ENCODE results near the gene SEZ6.

Gene SEZ6

DNA sequence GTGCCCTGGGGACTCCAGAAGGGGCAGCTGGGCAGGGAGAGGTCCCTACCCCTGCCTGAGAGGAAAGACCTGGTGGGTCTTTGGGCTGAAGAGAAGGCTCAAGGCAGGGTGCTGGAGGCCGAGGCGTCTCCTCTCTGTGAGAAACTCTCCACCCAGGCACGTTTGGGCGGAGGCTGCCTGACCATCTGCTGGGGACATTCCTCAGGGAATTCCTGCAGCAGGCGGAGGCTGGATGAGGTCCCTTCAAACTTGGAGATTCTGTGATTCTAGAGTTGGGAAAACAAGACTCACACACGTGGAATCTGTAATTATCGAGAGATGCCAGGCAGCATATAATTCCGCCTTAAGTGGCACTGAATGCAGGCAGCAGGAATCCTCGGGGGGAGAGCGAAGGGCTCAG lies 33.4 kb downstream of the SEZ6 start:
- no peak overlapping the region for H3K27ac ChIP-seq
- TF ChIP-seq, protein P1, sequence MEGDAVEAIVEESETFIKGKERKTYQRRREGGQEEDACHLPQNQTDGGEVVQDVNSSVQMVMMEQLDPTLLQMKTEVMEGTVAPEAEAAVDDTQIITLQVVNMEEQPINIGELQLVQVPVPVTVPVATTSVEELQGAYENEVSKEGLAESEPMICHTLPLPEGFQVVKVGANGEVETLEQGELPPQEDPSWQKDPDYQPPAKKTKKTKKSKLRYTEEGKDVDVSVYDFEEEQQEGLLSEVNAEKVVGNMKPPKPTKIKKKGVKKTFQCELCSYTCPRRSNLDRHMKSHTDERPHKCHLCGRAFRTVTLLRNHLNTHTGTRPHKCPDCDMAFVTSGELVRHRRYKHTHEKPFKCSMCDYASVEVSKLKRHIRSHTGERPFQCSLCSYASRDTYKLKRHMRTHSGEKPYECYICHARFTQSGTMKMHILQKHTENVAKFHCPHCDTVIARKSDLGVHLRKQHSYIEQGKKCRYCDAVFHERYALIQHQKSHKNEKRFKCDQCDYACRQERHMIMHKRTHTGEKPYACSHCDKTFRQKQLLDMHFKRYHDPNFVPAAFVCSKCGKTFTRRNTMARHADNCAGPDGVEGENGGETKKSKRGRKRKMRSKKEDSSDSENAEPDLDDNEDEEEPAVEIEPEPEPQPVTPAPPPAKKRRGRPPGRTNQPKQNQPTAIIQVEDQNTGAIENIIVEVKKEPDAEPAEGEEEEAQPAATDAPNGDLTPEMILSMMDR (conservative IDR thresholded peaks at IDR 0.05): no peak

DNA sequence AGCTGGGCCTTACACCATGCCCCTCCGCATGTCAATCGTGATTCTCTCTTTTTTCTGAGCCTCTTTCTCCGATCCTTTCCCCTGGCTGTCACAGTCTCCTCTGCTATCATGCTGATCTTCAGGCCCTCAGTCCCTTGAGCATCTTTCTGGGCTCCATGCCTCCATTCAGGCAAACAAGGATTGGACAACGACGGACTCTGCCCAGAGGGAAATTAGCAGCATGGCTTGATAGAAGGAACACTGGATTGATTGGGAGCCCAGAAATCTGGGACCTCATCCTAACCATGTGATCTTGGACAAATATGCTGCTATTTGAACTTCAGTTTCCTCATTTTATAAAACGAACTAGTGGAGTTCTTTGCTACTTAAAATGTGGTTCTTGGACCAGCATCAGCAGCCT lies 35.0 kb downstream of the SEZ6 start:
- TF ChIP-seq, protein P1 (conservative IDR thresholded peaks at IDR 0.05): no peak
- H3K27ac ChIP-seq: peak overlapping the region; percentile 10; the same call in 1 of the 2 replicates

DNA sequence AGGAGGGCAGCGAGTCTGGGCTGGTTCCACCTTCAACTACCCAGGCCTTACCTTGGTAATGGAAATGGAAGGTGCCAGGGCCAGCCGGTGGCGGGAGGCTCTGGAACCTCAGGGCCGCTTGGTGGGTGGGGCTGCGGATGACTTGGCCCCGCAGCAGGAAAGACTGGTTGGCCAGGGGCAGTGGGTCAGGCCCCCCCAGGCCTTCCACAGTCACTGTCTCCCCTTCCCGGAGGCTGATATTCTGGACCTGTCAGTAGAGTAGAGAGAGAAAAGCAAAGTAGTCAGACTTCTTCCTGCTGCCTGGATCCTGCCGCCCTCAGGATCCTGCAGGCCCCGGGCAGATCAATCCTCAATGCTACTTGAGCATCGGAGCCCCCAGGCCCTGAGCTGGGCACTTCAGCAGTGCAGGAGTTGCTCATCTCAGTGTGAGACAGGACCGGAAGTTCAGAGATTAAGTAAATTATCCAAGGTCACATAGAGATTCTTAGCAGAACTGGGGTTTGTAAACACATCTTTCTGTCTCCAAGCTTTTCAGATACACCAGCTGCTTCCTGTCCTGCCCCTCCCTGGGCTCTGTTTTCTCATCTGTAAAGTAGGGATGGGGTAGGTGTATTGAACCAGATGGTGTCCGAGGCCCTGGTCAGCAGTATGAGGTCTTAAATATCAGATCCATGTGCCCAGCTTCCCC lies 36.0 kb downstream of the SEZ6 start:
- TF ChIP-seq, protein P1 (conservative IDR thresholded peaks at IDR 0.05): no peak
- no peak overlapping the region for H3K27ac ChIP-seq

DNA sequence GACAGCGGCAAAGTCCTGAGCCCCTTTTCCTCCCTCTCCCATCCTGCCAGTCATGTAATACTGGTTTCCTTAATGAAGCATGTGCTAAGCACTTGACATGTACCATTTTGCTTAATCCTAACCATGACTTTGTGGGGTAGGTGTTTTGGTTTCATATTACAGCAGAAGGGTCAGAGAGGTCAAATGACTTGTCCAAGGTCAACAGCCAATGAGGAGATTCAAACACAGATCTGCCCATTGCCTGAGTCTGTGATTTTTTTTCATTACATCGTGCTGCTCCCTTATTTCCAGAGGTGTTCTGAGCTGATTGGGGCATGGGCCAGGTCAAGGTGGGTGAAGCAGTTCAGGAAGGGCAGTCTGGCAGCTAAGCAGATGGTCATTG lies 36.9 kb downstream of the SEZ6 start:
- TF ChIP-seq, protein P1 (conservative IDR thresholded peaks at IDR 0.05): no peak
- no peak overlapping the region for H3K27ac ChIP-seq

DNA sequence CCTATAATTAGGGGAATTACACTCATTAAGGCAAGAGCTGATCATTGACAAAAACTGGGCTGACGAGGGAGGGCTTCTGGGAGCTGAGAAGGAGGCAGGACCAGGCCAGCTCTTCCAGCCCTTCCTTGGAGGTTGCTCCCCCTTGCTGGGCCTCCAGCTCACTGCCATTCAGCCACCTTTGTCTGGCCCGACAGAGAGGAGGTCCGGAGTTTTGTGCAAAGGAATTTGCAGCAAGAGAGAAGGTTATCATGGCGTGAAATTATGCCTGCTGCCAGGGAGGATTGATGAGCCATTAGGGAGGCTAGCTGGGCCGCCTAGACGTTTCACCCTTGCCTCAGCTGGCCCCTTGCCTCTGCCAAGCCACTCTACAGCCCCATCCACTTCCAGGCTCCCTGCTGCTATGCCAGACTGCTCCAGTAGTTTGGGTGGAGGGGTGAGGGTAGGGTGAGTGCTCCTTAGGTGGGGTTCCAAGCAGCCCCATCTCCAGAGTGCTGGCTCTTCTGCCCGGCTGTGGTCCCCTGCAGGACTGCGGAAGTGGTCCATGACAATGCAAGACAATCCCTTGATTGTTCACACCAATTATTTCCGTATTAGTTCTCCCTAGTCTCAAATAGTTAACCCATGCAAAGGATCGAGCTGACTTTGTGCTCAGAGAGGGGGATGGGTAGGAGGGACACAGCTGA lies 37.5 kb downstream of the SEZ6 start:
- H3K27ac ChIP-seq: no peak overlapping the region
- TF ChIP-seq, protein P1 (conservative IDR thresholded peaks at IDR 0.05): no peak

DNA sequence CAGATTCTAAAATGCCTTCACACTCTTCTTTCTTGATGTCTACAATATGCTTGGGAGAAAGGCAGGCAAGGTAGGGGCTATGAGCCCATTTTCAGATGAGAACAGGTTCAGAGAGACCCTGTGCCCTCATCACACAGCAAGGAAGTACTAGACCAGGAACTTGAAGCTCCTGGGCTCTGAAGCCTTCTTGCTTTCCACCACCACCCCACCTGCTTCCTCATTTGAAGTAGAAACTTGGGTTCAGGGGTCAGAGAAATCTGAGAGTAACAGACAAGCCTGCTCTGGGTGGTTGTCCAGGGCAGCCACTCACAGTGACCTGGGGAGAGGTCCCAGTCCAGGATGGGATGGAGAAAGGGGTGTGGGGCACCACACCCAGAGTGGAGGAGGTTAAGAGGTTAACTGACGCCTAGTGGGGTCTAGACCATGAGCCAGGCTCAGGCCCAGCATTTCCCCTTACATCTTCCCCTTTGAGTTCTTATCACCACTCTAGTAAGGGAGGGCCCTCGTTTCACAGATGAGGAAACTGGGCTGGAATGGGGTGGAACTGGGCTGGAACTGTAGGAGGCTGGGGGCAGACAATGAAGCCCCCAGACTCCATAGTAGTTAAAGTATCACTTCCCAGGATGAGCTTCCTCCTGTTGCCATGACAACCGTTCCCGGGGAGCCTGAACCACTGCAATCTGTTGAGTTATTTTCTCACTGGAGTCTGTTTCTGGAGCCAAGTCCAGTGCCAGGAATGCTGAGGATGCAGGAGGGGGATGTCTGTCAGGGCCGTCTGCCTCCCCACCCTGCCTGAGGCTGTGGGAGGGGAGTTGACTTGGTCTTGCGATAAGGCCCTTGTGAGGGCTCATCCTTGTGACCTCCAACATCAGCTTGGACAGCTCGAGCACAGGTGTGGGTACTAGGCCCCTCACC lies 38.4 kb downstream of the SEZ6 start:
- no peak overlapping the region for H3K27ac ChIP-seq
- TF ChIP-seq, protein P1 (conservative IDR thresholded peaks at IDR 0.05): no peak

DNA sequence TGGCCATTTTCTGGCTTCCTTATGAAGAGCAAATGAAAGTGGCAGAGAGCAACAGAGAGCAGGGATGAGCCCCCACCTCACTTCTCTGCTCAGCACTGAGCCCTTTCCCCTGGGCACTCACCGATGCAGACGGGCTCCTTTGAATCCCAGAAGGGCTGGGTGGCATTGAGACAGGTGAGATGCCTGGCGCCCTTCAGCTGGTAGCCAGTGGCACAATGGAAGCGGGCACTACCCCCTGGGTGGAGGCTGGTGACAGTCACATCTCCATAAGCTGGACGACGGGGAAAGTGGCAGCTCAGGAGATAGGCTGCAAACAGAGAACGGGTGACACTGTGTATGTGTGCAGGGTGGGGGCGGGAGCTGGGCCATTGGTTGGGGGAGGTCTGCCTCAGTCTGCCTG lies 42.0 kb downstream of the SEZ6 start:
- TF ChIP-seq, protein P1 (conservative IDR thresholded peaks at IDR 0.05): no peak
- H3K27ac ChIP-seq: no peak overlapping the region
